Upper lobe of left lung (tissue), 4 donors: ENCODE measurements around the gene COL3A1.

Experiments used
- CTCF ChIP-seq, 6 experiments: fragments of 450-650 bp in 4 of 6; fragments of 200-600 bp in 2 of 6; sonication (generic) in 2 of 6; IDR thresholded peaks; one replicate each; pipeline ENCODE4 v1.5.1; 2016 to 2019; ENCODE audit warnings: antibody characterized with exemption in 6 of 6
- EP300 ChIP-seq, 4 donors: sonication (generic); formaldehyde crosslinking; IDR thresholded peaks; one replicate each; pipeline ENCODE4 v1.5.1; 2017; ENCODE audit warnings: antibody characterized with exemption in 4 of 4, control low read depth in 2 of 4
- POLR2A ChIP-seq, 4 donors: fragments of 450-650 bp; IDR thresholded peaks; one replicate each; pipeline ENCODE4 v1.5.1; 2016 to 2017; ENCODE audit warnings: antibody characterized with exemption in 4 of 4, mild to moderate bottlenecking in 2 of 4

GRCh38 chr2:189012351-189012750 lies 38.2 kb downstream of the COL3A1 start:
- TF ChIP-seq CTCF (IDR thresholded peaks at IDR 0.05) (no peak), EP300 (IDR thresholded peaks at IDR 0.05) (no peak), POLR2A (IDR thresholded peaks at IDR 0.05) (no peak)
